Measurements from ENCODE around the gene SRD5A1.

GRCh38 chr5:6590581-6590980 lies 42.7 kb upstream of the SRD5A1 start:
- TF ChIP-seq CTCF (IDR thresholded peaks at IDR 0.05) (no peak), ZFX (IDR thresholded peaks at IDR 0.05; ENCODE audit: borderline replicate concordance) (no peak)
